Activated T-cell treated with anti-CD3 and anti-CD28 coated beads for 4 hours (primary cell): ENCODE data around the gene DDX1.
"Not testable (repeated sequence)": the region's sequence is repeated elsewhere in the genome, so short reads cannot be mapped to it uniquely, and the experiment has no call there.

ENCODE experiments used
- DNase-seq: peaks from one replicate; pipeline ENCODE4 v3.0.0-alpha.2; 2020

DDX1 gene

GRCh38 chr2:15596968-15597367 lies 5.3 kb downstream of the DDX1 start:
- no peak for DNase-seq

- no peak for DNase-seq
Measured at GRCh38 chr2:15599994-15600393, 8.3 kb downstream of the DDX1 start.

GRCh38 chr2:15601681-15602080 lies 10.0 kb downstream of the DDX1 start:
- no peak for DNase-seq

- DNase-seq: no peak
Measured at GRCh38 chr2:15602393-15602792, 10.7 kb downstream of the DDX1 start.

GRCh38 chr2:15603044-15603765 lies 11.5 kb downstream of the DDX1 start:
- no peak for DNase-seq

- no peak for DNase-seq
Measured at GRCh38 chr2:15603948-15604347, 12.3 kb downstream of the DDX1 start.

GRCh38 chr2:15605721-15606120 lies 14.1 kb downstream of the DDX1 start:
- no peak for DNase-seq

- no peak for DNase-seq
Measured at GRCh38 chr2:15606481-15607441, 15.1 kb downstream of the DDX1 start.

GRCh38 chr2:15607709-15608391 lies 16.2 kb downstream of the DDX1 start:
- no peak for DNase-seq

GRCh38 chr2:15608392-15608761 lies 16.7 kb downstream of the DDX1 start:
- no peak for DNase-seq

GRCh38 chr2:15609341-15610042 lies 17.8 kb downstream of the DDX1 start:
- no peak for DNase-seq

GRCh38 chr2:15610430-15610952 lies 18.8 kb downstream of the DDX1 start:
- DNase-seq: no peak

- DNase-seq: not testable (repeated sequence)
Measured at GRCh38 chr2:15612101-15612500, 20.4 kb downstream of the DDX1 start.

GRCh38 chr2:15613736-15614429 lies 22.2 kb downstream of the DDX1 start:
- no peak for DNase-seq

- no peak for DNase-seq
Measured at GRCh38 chr2:15614545-15615300, 23.1 kb downstream of the DDX1 start.

- DNase-seq: no peak
Measured at GRCh38 chr2:15615301-15615920, 23.7 kb downstream of the DDX1 start.

- no peak for DNase-seq
Measured at GRCh38 chr2:15616429-15616828, 24.8 kb downstream of the DDX1 start.

GRCh38 chr2:15616850-15617777 lies 25.4 kb downstream of the DDX1 start:
- no peak for DNase-seq

- DNase-seq: no peak
Measured at GRCh38 chr2:15617778-15618448, 26.2 kb downstream of the DDX1 start.
